SW480 (cell line): ENCODE results near the gene GNPTG.

Experiments
- DNase-seq: peaks from one replicate; pipeline ENCODE4 v3.0.0-alpha.2; 2016; ENCODE audit warnings: low spot score

GNPTG gene

DNA sequence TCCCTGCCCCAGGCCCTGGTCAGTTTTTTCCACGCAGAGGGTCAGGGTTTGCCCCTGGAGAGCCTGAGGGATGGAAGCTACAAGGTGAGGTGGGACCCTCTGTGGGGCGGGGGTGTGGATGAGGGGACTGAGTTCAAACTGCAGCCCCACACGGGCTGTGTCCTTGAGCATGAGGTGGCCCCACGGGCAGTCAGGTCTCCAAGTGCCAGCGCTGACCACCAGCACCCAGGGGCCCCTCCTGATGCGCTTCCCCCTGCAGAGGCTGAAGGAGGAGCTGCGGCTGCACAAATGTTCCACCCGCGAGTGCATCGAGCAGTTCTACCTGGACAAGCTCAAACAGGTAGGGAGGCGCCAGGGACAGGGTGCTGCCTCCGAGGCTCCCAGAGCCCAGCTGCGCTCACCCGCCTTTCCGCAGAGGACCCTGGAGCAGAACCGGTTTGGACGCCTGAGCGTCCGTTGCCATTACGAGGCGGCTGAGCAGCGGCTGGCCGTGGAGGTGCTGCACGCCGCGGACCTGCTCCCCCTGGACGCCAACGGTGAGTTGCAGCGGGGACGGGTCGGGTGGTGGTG, 4.4 kb upstream of the GNPTG start:
- DNase-seq: no peak

DNA sequence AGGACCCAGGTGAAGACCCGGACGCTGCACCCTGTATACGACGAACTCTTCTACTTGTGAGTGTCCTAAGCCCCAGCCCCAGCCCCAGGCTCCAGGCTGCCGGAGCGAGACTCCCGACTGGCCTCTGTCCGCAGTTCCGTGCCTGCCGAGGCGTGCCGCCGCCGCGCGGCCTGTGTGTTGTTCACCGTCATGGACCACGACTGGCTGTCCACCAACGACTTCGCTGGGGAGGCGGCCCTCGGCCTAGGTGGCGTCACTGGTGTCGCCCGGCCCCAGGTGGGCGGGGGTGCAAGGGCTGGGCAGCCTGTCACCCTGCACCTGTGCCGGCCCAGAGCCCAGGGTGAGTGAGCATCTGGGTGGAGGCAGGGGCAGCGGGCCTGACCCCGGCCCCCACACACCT, 3.8 kb upstream of the GNPTG start:
- no peak for DNase-seq

DNA sequence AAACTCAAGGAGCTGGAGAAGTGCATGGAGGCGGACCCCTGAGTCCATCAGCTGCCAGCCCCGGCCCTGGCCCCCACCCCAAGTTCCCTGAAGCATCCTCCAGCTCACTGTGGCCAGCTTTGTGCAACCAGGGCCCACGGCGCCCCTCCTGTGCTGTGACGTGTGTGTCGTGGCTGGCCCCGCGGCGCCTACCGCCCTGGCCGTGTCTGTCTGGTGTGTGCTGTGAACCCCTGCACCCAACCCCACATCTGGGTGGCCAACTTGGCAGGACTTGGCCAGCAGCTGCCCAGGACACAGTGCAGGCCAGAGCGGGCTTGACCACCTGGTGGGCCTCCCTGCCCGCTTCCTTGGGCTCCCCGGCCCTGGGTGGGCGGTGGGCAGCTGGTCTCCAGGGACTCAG, 3.3 kb upstream of the GNPTG start:
- DNase-seq: no peak

DNA sequence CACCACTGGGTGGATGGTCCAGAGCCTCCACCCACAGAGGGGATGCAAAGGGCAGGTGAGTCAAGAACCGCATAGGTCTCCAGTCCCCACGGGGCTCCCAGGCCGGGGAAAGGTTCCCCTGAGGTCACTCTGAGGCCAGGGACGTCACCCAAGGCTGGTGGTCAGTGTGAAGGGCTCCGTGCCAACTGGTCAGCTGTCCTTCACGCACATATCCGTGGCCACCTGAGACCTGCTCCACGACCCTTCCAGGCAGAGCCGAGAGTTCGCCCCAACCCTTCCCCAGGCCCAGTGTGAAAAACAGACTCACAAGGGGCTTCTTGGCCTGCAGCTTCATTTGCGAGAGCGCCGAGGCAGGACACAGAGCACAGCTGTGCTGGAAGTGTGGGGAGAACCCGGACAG, 2.8 kb upstream of the GNPTG start:
- DNase-seq: no peak

DNA sequence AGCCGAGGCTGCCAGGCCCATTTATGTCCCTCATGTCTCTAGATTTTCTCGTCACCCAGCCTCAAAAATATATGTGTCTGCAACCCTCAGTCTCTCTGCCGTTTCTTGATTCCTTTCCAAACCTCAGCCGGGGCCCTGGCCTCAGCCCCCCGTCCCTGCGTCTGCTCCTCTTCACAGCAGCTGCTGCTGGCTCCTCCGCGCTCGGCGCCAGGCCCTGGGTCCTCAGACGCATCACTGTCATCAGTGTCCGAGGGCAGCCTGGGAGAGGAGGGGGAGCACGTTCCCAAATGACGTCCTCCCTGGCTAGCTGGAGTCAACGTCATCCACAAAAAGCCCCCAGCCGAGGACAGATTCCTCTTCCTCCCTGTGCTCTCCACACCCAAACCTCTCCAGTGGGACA, 2.4 kb upstream of the GNPTG start:
- DNase-seq: no peak

DNA sequence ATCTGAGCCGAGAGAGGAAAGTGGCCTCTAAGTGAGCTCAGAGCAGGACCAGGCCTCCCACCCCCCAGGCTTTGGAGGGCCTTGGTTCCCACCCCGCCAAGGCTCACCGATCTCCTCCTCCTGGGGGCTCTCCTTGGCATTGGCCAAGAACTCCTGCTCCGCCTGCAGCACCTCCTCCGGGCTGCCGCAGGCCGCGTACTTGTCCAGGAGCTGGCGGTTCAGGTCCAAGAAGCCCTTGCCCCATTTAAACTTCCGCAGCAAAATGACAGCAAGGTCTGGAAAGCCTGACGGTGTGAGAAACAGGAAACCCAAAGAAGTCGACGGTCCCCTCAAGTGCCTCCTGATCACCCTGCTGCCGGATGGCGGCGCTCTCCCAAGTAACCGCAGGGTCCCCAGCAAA, 1.8 kb upstream of the GNPTG start:
- DNase-seq: no peak

DNA sequence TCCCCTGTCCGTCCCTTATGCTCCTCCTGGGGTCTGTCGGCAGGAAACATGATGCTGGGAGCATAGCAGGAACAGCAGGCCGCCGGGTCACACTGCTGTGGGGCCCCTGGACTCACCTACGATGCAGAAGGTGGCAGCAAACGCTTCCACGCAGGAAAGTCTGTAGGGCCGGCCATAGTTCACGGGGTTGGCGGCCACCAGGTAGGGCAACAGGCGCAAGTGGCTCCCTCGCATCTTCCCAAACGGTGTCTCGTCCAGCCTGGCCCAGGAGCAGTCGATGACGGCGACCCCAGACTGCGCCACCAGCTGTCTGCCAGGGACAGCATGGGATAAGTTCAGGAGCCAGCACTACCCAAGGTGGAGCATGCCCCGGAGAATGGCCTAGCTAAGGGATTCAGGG, 1.0 kb upstream of the GNPTG start:
- no peak for DNase-seq

DNA sequence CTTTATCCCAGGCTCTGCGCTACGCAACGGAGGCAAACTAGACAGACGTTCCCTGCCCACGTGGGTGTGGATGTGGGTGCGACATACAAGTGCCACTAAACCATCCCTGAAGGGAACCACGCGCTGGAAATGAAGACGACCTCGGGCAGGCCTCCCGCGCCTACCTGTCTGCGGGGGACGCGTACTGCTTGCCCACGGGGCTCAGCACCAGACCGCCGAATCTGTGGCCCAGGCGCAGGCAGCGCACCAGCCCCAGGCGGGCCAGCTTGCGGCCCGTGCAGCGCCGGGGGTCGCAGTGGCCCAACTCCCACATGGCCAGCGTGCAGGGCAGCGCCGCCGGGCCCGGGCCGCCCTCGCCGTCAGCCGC, 533 bp upstream of the GNPTG start:
- no peak for DNase-seq

DNA sequence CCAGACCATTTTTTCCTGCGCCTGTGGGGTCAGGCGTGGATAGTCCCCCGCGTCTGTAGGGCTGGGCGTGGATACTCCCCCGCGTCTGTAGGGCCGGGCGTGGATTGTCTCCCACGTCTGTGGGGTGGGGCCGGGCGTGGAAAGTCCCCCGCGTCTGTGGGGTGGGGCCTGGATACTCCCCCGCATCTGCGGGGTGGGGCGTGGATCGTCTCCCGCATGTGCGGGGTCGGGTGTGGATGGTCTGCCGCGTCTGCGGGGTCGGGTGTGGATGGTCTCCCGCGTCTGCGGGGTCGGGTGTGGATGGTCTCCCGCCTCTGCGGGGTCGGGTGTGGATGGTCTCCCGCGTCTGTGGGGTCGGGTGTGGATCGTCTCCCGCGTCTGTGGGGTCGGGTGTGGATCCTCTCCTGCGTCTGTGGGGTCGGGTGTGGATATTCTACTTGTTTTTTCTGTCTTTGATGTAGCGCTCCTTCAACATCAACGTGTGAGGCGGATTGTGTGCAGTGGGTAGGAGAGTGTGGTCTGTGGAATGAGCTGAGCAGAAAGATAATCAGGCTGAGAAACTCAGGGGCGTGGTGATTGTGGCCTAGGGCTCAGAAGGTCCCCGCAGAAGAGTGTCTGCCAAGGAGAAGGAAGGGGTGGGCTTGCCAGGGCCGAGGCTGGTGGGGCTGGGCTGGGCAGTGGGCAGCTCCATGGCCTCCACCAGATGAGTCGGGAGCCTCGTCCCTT, 3.2 kb downstream of the GNPTG start:
- DNase-seq: no peak

DNA sequence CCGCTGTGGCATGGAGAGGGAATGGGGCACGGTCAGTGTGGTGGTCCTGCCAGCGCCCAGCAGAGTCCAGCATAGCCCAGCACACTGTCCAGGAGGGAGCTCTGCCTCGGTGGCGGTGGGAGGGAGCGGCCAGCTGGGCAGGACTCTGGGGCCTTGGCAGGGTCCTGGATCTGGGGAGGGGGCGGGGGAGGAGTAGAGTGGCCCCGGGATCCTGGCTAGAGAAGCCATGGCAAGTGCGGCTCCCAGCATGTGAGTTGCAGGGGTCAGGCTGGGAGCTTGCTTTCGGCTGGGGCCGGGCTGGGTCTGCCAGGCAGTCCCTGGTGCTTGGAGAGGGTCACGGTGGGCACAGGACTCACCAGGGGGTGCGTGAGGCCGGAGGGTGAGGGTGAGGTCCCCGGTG, 3.9 kb downstream of the GNPTG start:
- DNase-seq: no peak

DNA sequence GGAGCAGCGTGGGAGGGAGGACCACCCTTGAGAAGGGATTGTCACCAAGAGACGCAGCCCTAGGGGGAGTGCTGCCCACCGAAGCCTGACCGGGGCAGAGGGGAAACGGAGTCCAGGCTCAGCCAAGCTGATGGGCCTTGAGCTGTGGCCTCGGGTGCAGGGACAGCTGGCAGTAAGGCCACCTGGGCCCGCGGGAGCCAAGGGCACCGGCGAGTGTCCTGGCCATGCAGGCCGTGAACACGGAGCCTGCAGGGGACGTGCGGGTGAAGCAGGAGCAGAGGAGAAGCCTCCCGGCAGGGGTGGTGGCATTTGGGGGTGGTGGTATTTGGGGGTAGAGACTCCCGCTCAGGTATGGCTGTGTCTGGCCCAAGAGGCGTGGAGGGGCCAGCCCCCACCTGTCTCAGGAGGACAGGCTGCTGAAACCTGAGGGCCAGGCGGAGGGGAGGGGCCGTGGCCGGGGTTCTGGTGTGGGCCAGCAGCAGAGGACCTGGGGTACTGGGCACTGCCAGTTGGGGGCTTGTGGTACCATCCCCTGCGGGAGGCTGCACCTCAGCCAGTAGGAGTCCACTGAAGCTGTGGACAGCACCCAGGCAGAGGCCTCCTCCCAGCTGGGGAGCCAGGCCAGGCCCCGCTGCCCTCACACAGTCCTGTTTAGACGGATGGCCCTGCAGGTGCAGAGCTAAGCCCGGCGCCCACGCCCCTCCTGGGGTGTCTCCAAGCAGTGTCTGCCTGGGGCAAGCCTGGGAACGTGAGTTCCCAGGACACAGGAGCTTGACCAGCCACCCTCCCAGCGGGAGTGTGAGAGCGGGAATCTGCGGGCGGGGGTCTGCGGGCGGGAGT, 4.5 kb downstream of the GNPTG start:
- no peak for DNase-seq

DNA sequence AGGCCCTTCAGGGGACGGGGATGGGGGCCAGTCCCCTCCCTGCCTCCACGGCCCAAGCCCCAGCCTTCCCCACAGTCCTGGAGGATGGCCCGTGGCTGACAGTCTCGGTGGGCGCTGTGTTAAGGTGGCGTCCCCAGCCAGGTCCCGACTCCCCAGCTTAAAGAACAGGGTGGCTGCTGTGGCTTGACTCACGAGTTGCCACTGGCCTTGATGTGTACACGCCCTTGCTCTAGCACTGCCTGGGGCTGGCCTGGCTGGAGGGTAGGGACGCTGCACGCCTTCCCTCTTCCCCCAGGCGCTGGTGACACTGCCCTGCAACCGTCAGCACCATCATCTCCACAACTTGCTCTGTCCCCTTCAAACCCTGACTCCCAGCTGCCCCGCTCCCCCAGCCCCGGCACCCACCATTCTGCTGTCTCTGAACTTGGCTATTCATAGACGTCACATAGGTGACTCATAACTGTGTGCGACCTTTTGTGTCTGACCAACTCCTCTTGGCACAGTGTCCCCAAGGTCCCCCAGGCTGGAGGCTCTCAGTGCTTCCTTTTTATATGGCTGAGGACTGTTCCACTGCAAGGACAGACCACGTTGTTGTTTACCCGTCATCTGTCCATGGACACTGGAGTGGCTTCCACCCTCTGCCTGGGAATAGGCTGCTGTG, 6.3 kb downstream of the GNPTG start:
- DNase-seq: peak; percentile 28

DNA sequence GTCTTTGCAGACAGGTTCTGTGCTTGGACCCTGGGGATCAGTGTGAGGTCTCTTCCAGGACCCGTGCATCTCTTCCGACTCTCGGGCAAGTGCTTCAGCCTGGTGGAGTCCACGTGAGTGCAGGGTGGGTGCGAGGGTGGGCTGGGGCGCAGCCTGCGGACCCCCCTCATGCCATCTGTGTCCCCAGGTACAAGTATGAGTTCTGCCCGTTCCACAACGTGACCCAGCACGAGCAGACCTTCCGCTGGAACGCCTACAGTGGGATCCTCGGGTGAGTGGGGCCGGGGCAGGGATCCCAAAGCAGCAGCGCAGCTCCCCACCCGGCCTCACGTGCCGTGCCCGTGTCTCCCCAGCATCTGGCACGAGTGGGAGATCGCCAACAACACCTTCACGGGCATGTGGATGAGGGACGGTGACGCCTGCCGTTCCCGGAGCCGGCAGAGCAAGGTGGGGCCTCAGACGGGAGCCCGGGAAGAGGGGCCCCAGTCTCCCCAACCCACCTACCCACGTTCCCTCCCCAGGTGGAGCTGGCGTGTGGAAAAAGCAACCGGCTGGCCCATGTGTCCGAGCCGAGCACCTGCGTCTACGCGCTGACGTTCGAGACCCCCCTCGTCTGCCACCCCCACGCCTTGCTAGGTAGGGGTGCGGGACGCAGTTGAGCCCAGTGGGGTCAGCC, 10.1 kb downstream of the GNPTG start:
- no peak for DNase-seq

DNA sequence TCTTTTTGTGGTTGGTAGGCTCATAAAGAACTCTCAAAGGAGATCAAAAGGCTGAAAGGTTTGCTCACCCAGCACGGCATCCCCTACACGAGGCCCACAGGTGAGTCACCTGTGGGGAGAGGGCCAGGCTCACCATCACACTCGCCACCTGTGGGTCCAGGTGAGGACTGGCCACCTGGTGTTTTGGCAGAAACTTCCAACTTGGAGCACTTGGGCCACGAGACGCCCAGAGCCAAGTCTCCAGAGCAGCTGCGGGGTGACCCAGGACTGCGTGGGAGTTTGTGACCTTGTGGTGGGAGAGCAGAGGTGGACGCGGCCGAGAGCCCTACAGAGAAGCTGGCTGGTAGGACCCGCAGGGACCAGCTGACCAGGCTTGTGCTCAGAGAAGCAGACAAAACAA, 11.1 kb downstream of the GNPTG start:
- DNase-seq: peak; percentile 63

DNA sequence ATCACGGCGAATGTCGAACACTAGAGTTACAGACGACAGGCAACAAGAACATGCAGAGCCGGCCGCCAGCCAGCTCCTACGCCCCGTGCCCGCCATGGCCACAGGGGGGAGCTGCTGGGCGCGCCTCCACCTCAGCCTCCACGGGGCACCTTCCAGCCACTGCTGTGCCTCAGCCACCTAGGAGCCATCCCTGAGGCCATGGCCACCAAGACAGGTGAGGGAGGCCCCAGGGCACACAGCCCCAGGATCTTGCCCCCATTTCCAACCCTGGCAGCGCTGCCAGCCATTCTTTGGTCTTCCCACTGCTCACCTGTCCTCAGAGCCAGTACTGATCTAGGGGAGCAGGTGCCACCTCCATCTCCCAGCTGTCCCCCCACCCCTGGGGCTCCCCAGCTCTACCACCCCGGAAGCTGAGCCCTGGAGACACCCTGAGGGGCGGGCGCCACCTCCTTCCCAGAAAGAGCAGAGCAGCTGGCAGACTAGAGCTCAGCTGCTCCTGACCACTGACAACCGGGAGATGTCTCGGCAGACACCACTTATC, 11.8 kb downstream of the GNPTG start:
- DNase-seq: peak; percentile 46

DNA sequence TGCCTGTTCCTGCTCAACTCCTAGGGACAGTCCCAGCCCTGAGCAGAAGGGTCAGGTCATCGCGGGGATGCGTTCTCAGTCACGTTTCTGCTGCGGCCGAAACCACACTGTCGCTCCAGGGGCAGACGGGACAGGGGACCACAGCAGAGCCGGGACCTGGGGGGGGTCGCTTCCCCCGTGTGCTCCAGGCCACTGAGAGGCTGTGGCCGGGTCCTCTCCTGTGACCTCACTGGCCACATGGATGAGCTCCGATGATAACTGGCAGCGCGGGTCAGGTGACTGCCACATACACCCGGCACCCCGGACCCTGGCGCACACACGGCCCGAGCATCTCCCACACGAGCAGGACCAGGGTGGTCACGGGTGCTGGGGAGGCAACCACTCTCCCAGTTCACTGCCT, 12.8 kb downstream of the GNPTG start:
- DNase-seq: no peak

DNA sequence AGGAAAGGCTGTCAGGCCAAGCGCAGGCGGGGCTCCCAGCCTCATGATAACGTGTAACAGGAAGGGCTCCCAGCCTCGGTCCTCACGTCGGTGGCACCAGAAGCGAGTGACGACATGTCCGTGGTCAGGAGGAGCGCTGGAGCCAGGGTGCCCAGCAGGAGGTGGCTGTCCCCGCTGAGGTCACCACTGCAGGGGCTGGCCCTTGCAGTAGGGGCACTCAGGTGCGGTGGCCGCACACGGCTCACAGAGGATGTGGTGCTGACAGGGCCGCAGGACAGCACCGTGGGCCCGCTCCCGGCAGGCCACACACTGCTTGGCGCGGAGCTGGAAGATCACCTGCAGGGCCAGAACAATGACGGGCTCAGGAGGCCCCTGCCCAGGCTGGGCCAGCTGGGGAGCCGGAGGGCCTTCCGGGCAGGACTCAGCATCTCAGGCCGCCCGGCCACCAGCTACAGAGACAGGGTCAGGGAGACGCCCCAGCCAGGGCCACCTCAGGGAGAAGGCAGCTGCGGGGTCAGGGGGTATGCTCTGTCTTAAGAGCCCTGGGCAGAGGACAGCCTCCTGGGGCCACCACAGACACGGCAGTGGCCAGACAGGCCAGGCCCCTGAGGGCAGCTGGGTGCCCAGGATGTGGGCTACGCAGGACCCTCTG, 14.5 kb downstream of the GNPTG start:
- no peak for DNase-seq

DNA sequence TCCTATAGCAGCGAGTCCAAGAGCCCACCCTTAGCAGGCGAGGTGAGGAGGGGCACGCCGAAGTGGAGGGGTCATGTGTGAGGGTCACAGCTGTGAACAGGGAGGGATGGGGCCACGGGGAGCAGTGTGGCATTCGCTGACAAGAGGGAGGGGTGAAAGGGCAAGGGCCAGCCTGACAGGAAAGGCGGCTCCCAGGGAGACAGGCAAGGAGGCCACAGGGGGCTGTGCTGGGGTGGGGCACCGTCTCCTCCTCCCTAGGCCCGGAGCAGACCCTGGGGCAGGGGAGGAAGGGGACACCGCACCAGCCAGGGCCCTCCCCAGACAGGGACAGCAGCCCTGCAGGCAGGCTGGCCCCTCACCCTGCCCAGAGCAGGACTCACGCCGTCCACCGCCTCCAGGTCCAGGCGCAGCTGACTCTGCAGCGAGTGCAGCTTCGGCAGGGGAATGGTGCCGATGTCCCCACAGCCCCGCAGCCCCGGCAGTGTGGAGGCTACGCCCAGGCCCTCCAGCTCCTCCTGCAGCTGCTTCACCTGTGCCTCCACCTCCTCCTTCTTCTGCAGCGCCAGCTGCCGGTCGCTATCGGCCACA, 15.1 kb downstream of the GNPTG start:
- DNase-seq: no peak

DNA sequence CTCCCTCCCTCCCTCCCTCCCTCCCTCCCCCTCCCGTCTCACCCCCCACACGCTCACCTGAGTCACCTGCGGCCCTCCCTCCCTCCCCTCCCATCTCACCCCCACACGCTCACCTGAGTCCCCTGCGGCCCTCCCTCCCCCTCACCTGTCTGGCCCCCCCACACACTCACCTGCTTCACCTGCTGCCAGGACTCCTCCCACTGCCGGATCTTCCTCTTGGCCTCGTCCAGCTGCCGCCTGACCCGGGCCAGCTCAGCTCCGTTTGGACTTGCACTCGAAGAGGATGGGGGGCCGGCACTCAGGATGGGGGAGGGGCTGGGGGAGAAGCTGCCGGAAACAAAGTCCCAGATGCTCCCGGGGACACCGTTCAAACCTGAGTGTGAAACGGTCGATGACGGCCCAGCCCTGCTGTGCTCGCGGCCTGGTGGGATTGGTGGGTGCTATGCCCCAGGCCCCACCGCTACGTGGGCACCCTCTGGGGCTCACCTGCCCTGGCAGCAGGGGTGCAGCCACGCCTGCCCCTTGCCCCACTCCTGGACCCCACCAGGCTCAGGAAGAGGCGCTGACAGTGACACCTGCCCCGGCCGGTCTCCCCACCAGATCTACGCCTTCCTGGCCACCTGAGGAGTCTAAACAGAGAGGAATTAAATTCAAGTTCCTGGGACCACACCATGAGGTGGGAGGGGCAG, 15.9 kb downstream of the GNPTG start:
- no peak for DNase-seq
